HG02763 (cell line): ENCODE data around the gene CYP2A6.
"Not testable (repeated sequence)": the region's sequence is repeated elsewhere in the genome, so short reads cannot be mapped to it uniquely, and the experiment has no call there.

Source experiments
- ATAC-seq: cut with Tn5 transposase; IDR thresholded peaks from one replicate; pipeline ENCODE4 v1.9.1; 2021; ENCODE audit warnings: mild to moderate bottlenecking, moderate library complexity; ENCODE audit not compliant: unreplicated experiment

The CYP2A6 gene

GRCh38 chr19:40852467-40853152 lies 2.4 kb upstream of the CYP2A6 start:
- not testable (repeated sequence) for ATAC-seq

GRCh38 chr19:40846722-40847121 lies 3.5 kb downstream of the CYP2A6 start:
- ATAC-seq: not testable (repeated sequence)

- ATAC-seq: not testable (repeated sequence)
Measured at GRCh38 chr19:40843653-40844052, 6.6 kb downstream of the CYP2A6 start.

GRCh38 chr19:40842997-40843652 lies 7.1 kb downstream of the CYP2A6 start:
- not testable (repeated sequence) for ATAC-seq

- ATAC-seq: not testable (repeated sequence)
Measured at GRCh38 chr19:40842012-40842411, 8.2 kb downstream of the CYP2A6 start.

GRCh38 chr19:40838477-40838876 lies 11.8 kb downstream of the CYP2A6 start:
- ATAC-seq: not testable (repeated sequence)

GRCh38 chr19:40836754-40837429 lies 13.4 kb downstream of the CYP2A6 start:
- ATAC-seq: no peak

- ATAC-seq: not testable (repeated sequence)
Measured at GRCh38 chr19:40833728-40834533, 16.3 kb downstream of the CYP2A6 start.

GRCh38 chr19:40832431-40832790 lies 17.8 kb downstream of the CYP2A6 start:
- ATAC-seq: not testable (repeated sequence)

GRCh38 chr19:40831502-40832430 lies 18.5 kb downstream of the CYP2A6 start:
- ATAC-seq: no peak

- not testable (repeated sequence) for ATAC-seq
Measured at GRCh38 chr19:40830741-40831140, 19.5 kb downstream of the CYP2A6 start.

GRCh38 chr19:40829205-40829604 lies 21.0 kb downstream of the CYP2A6 start:
- no peak for ATAC-seq

- ATAC-seq: no peak
Measured at GRCh38 chr19:40827386-40828247, 22.6 kb downstream of the CYP2A6 start.

GRCh38 chr19:40826699-40827385 lies 23.4 kb downstream of the CYP2A6 start:
- ATAC-seq: not testable (repeated sequence)

GRCh38 chr19:40826312-40826698 lies 23.9 kb downstream of the CYP2A6 start:
- ATAC-seq: not testable (repeated sequence)

- ATAC-seq: not testable (repeated sequence)
Measured at GRCh38 chr19:40825460-40826095, 24.7 kb downstream of the CYP2A6 start.

- ATAC-seq: not testable (repeated sequence)
Measured at GRCh38 chr19:40824916-40825315, 25.3 kb downstream of the CYP2A6 start.
